Esophagus squamous epithelium (tissue), 5 donors: ENCODE data around the gene THADA. TPM values are rescaled to one million over a fixed set of nuclear protein-coding genes. Genes with fewer than 3 reads are reported as not detected.

Source experiments
- DNase-seq: peaks from one replicate; lab custom pipeline; 2025; lab: John Stamatoyannopoulos, UW
- H3K27ac ChIP-seq, 4 donors: fragments of 200-600 bp; sonication (generic); one replicate each; pipeline ENCODE4 v1.5.1; 2016 to 2019; ENCODE audit warnings: mild to moderate bottlenecking in 1 of 4
- H3K27me3 ChIP-seq, 4 donors: fragments of 200-600 bp; sonication (generic); 1 replicate in 3 of 4; 2 replicates in 1 of 4; pipeline versions ENCODE4 v1.5.1 to v1.6.0; 2017 to 2021; ENCODE audit warnings: antibody characterized with exemption in 1 of 4
- H3K36me3 ChIP-seq, 3 donors: fragments of 200-600 bp; sonication (generic); one replicate each; pipeline ENCODE4 v1.5.1; 2016 to 2019
- H3K4me1 ChIP-seq, 3 donors: fragments of 200-600 bp; sonication (generic); one replicate each; pipeline ENCODE4 v1.5.1; 2017 to 2019
- H3K4me3 ChIP-seq, 4 donors: fragments of 200-600 bp; sonication (generic); 1 replicate in 3 of 4; 2 replicates in 1 of 4; pipeline ENCODE4 v1.5.1; 2016 to 2019; ENCODE audit warnings: mild to moderate bottlenecking in 2 of 4, moderate library complexity in 1 of 4
- H3K9me3 ChIP-seq, 3 donors: fragments of 200-600 bp; sonication (generic); one replicate each; pipeline ENCODE4 v1.5.1; 2016 to 2019
- POLR2A ChIP-seq, 4 donors: fragments of 450-650 bp; IDR thresholded peaks; one replicate each; pipeline ENCODE4 v1.6.1; 2017; ENCODE audit warnings: antibody characterized with exemption in 4 of 4, mild to moderate bottlenecking in 4 of 4, moderate library complexity in 3 of 4
- WGBS, 2 donors: methylation state at CpG; one replicate each; pipeline ENCODE4 v1.1.5; 2018; 5-methylcytosine and 5-hydroxymethylcytosine counted together
- intact Hi-C: fragments of 100-400 bp; cut with DNase I; formaldehyde crosslinking; loops from one replicate; pipeline ENCODE4 v1.15.0; 2022
- total RNA-seq, 4 donors: library from RNA; depleted of rRNA; stranded (reverse); fragments of >200 nt; gene quantifications; one replicate each; pipeline ENCODE4 v1.1.0, GENCODE V29; 2016
- TF ChIP-seq, protein P1 (sequence below), 6 experiments: fragments of 450-650 bp in 4 of 6; fragments of 200-600 bp in 2 of 6; sonication (generic) in 2 of 6; IDR thresholded peaks; one replicate each; pipeline ENCODE4 v1.5.1; 2016 to 2019; ENCODE audit warnings: antibody characterized with exemption in 6 of 6, mild to moderate bottlenecking in 4 of 6, moderate library complexity in 4 of 6
- donor health status: DM: yes; HTN: yes; CAD: no.

THADA gene
- total RNA-seq, 4 donors from 2014 or later, result 14.0 to 32.2 (median 21.0) TPM

DNA sequence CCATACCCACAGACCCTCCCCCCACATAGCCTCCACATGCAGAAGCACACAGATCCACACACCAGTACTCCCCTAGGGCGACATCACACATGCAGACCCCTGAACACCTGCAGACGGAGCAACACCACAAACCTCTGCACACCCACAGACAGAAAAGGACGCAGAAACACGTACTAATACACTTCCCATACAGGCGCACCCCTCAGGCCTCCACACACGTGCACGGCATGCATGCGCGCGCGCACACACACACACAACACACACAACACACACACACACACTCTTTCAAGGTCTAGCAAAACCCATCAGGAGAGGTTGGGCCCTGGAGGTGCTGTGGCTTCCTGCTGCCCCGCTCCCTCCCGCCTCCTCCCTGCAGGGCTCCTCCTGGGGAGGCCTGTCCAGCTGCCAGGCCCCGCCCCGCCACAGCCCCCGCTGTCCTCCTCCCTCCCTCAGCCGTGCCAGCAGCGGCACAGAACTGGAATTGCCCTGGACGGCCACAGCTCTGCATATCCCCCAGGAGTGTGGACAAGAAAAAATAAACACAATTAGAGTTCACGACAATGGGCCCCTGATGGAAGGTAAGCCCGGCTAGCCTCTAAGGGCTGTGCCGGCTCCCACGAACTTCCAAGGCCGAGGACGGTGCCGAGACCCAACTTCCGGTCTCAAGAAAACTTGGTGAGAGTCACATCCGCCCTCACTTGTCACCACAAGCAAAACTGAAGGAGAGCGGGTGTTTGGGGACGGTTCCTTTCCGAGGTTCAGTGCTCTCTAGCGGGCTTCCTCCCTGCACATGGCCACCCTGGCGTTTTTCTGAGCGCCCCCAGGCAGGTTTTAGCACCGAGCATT is 376.2 kb downstream of the THADA start:
- 1% methylated on average over 19 to 26 of the region's 35 CpGs for WGBS, 2 donors

DNA sequence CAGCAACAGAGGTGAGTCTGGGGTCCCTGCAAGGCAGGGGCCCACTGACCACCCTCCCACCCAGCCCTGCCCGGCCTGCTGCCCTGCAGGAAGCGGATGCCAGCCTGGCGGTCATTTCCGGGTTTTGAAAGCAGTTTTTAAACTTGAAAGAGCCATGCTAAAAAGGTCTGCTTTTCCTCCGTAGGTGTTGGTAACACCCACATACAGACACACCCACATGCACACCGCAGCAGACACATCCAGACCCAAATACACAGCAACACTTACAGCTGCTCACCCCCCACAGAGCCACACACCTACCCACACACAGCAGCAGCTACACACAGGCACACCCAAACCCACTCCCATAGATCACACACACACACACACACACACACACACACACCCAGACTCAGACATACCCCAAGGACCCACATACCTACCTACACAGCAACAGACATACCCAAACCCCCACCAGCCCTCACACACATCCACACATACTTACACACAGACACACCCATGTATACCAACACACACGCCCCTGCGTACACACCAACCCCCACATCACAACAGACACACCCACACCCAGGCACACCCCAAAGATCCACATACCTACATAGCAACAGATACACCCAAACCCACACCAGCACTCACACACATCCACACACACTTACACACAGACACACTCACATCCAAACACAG is 377.0 kb downstream of the THADA start:
- WGBS, 2 donors, result 0 to 10% methylated on average over 2 of the region's 8 CpGs
- peaks cover 41 to 72% (median 43%) of the 10 kb centered on the region in 3 donors for H3K4me1 ChIP-seq
- H3K36me3 ChIP-seq, result peaks cover 0 to 15% (median 6%) of the 10 kb centered on the region in 3 donors
- TF ChIP-seq POLR2A (IDR thresholded peaks at IDR 0.05), result peak in 2 of 4 donors; percentile 13 to 57
- TF ChIP-seq, protein P1, sequence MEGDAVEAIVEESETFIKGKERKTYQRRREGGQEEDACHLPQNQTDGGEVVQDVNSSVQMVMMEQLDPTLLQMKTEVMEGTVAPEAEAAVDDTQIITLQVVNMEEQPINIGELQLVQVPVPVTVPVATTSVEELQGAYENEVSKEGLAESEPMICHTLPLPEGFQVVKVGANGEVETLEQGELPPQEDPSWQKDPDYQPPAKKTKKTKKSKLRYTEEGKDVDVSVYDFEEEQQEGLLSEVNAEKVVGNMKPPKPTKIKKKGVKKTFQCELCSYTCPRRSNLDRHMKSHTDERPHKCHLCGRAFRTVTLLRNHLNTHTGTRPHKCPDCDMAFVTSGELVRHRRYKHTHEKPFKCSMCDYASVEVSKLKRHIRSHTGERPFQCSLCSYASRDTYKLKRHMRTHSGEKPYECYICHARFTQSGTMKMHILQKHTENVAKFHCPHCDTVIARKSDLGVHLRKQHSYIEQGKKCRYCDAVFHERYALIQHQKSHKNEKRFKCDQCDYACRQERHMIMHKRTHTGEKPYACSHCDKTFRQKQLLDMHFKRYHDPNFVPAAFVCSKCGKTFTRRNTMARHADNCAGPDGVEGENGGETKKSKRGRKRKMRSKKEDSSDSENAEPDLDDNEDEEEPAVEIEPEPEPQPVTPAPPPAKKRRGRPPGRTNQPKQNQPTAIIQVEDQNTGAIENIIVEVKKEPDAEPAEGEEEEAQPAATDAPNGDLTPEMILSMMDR (IDR thresholded peaks at IDR 0.05), result peak in 2 of 6 experiments; percentile 3 to 25
- H3K4me3 ChIP-seq, result peak overlapping the region; percentile 26 to 92 (median 86)
- no peaks in the 10 kb centered on the region for H3K27me3 ChIP-seq
- peak overlapping the region; percentile 96 to 100 (median 98) for H3K27ac ChIP-seq
- peak; percentile 65 for DNase-seq
- no peaks in the 10 kb centered on the region for H3K9me3 ChIP-seq
- intact Hi-C loops, result loop anchor here (10.0 kb wide), 1 partner anchor 54 kb away; no protein-coding TSS in a partner anchor

More for the DNA sequence above, 376.2 kb downstream of the THADA start:
- peak; percentile 65 for DNase-seq
- Histone ChIP-seq H3K27ac (peak overlapping the region; percentile 96 to 100 (median 98)), H3K4me1 (peaks cover 41 to 72% (median 43%) of the 10 kb centered on the region in 3 donors), H3K27me3 (no peaks in the 10 kb centered on the region), H3K36me3 (peaks cover 4 to 22% (median 12%) of the 10 kb centered on the region in 3 donors), H3K4me3 (peak overlapping the region; percentile 26 to 92 (median 86)), H3K9me3 (no peaks in the 10 kb centered on the region)
- TF ChIP-seq, protein P1 (IDR thresholded peaks at IDR 0.05), result peak in 1 of 6 experiments; percentile 19
- TF ChIP-seq POLR2A (IDR thresholded peaks at IDR 0.05), result peak in 2 of 4 donors; percentile 65 to 73
- intact Hi-C loops, result loop anchor here (5.0 to 10.0 kb wide), 3 partner anchors 55 to 245 kb away; no protein-coding TSS in a partner anchor

DNA sequence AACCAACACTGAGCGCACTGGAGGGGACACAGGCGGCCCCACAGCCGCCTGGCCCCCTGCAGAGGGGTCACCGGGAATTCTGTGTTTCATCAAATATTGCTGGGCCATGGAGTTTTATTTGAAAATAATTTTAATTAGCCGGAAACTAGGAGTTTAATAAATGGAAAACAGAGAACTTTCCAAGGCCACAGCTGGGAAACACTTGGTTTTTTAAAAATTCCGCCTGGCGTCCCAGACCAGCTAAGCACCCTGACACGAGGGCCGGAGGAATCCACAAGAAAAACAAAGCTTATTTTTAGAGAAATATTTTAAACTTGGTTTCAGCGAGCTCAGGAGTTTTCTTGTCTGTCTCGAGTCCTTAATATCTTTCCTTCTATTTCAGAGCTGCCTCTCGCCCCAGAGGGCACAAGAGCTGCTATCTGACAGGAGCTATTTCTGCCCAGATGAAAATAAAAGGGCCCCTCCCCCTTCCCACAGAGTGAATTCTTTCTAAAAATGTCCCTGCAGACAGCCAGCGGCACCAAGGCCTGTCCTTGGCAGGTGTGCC is 377.6 kb downstream of the THADA start:
- DNase-seq, result no peak
- H3K36me3 ChIP-seq, result peaks cover 0 to 8% (median 5%) of the 10 kb centered on the region in 3 donors
- peak overlapping the region; percentile 96 to 100 (median 98) for H3K27ac ChIP-seq
- no peaks in the 10 kb centered on the region for H3K27me3 ChIP-seq
- peaks cover 41 to 68% (median 43%) of the 10 kb centered on the region in 3 donors for H3K4me1 ChIP-seq
- no peaks in the 10 kb centered on the region for H3K9me3 ChIP-seq
- TF ChIP-seq POLR2A (IDR thresholded peaks at IDR 0.05), result no peak
- TF ChIP-seq, protein P1 (IDR thresholded peaks at IDR 0.05), result peak in 1 of 6 experiments; percentile 21
- intact Hi-C loops, result loop anchor here (10.0 kb wide), 1 partner anchor 53 kb away; no protein-coding TSS in a partner anchor
- peak overlapping the region in 3 of 4 donors; percentile 79 to 92 (median 92) for H3K4me3 ChIP-seq
- WGBS, 2 donors, result 33 to 41% methylated on average over 11 of the region's 13 CpGs

DNA sequence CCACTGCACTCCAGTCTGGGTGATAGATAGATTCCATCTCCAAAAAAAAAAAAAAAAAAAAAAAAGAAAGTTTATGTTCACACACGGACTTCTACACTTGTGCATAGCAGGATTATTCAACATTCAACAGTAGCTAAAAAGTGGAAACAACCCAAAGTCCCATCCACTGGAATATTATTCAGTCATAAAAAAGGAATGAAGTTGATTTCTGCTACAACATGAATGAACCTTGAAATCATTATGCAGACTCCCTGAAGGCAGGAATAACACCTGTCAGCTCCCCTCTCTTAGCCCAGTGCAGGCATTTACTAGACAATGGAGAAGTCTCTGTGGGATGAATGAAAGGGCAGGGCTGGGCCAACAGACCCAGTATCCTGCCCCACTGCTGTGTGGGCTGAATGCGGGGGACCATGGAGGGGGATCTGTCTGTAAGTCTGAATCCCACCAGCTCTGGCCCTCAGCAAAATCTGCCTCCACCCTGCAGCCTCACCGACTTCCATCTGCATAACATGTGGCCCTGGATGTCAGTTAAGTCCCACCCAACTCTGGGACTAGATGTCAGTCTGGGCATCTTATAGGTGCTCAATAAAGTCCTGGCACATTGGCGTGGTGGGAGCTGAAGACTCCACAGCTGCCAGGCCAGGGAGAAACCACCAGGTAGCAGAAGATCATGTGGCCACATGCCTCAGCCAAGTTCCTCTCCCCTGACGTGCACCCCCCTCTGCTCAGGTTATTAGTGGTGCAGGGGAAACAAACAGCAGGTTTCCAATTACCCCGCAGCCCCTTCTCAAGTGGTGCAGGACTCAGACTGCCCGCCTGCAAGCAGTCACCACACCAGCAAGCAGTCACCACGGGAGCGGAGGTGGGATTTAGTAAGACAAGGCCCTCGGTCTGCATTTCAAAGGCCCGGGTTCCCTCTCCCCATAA is 378.3 kb downstream of the THADA start:
- 50 to 60% methylated on average over 7 to 9 of the region's 11 CpGs for WGBS, 2 donors
- H3K4me3 ChIP-seq, result peak overlapping the region in 1 of 4 donors; percentile 79
- H3K27ac ChIP-seq, result peak overlapping the region; percentile 96 to 100 (median 98)
- H3K36me3 ChIP-seq, result peaks cover 0 to 1% (median 0%) of the 10 kb centered on the region in 3 donors
- H3K9me3 ChIP-seq, result no peaks in the 10 kb centered on the region
- TF ChIP-seq, protein P1 (IDR thresholded peaks at IDR 0.05), result no peak
- H3K27me3 ChIP-seq, result no peaks in the 10 kb centered on the region
- intact Hi-C loops, result loop anchor here (10.0 kb wide), 1 partner anchor 53 kb away; no protein-coding TSS in a partner anchor
- DNase-seq, result no peak
- peaks cover 41 to 60% (median 43%) of the 10 kb centered on the region in 3 donors for H3K4me1 ChIP-seq
